Body of pancreas (tissue), 4 donors: Measurements from ENCODE around the gene B2M. TPM values are rescaled to one million over a fixed set of nuclear protein-coding genes. Genes with fewer than 3 reads are reported as not detected.

Experiments used
- ATAC-seq: fragments of 150-250 bp; one replicate; pipeline ENCODE4 v1.9.1; 2016
- DNase-seq, 4 donors: peaks; one replicate each; pipeline ENCODE4 v3.0.0-alpha.2; 2019
- H3K27ac ChIP-seq, 4 donors: fragments of 200-600 bp; sonication (generic); 1 replicate in 3 of 4; 2 replicates in 1 of 4; pipeline versions ENCODE4 v1.5.1 to v1.6.1; 2016 to 2019; ENCODE audit warnings: mild to moderate bottlenecking in 1 of 4, mixed read lengths in 1 of 4, moderate library complexity in 1 of 4
- H3K27me3 ChIP-seq, 2 donors: fragments of 200-600 bp; sonication (generic); one replicate each; pipeline ENCODE4 v1.6.0; 2016; ENCODE audit warnings: mild to moderate bottlenecking in 1 of 2
- H3K36me3 ChIP-seq, 2 donors: fragments of 200-600 bp; sonication (generic); replicated peaks in 1 of 2; 2 replicates each; pipeline ENCODE4 v1.5.1; 2016; ENCODE audit warnings: low read depth in 2 of 2; ENCODE audit not compliant: insufficient read depth in 1 of 2
- H3K4me1 ChIP-seq: fragments of 200-600 bp; sonication (generic); one replicate; pipeline ENCODE4 v1.6.0; 2016
- H3K4me3 ChIP-seq, 2 donors: fragments of 200-600 bp; sonication (generic); 1 replicate in 1 of 2; 2 replicates in 1 of 2; pipeline ENCODE4 v1.5.1; 2016 to 2019
- H3K9me3 ChIP-seq, 3 donors: fragments of 200-600 bp; sonication (generic); 1 replicate in 2 of 3; 2 replicates in 1 of 3; pipeline ENCODE4 v1.5.1; 2016
- CTCF ChIP-seq, 7 experiments: fragments of 450-650 bp in 4 of 7; fragments of 200-600 bp in 3 of 7; sonication (generic) in 3 of 7; IDR thresholded peaks; one replicate each; pipeline ENCODE4 v1.5.1; 2016 to 2019; ENCODE audit warnings: antibody characterized with exemption in 7 of 7
- POLR2A ChIP-seq, 3 donors: fragments of 450-650 bp; IDR thresholded peaks; one replicate each; pipeline ENCODE4 v1.6.1; 2016; ENCODE audit warnings: antibody characterized with exemption in 3 of 3, mild to moderate bottlenecking in 2 of 3
- WGBS, 2 donors: methylation state at CpG; one replicate each; pipeline ENCODE4 v1.1.5; 2017; 5-methylcytosine and 5-hydroxymethylcytosine counted together
- intact Hi-C: fragments of 100-400 bp; cut with DNase I; formaldehyde crosslinking; loops from one replicate; pipeline ENCODE4 v1.15.1; 2023
- total RNA-seq, 2 donors: library from RNA; depleted of rRNA; stranded (reverse); fragments of >200 nt; gene quantifications; one replicate each; pipeline ENCODE4 v1.1.0, GENCODE V29; 2016

Gene B2M
- total RNA-seq: 100 to 1,000 TPM; 774 to 835 TPM

- intact Hi-C loops: no loop called here
Measured at GRCh38 chr15:44711096-44711742, at the start of gene B2M, which contains the start of gene PATL2. TSS of gene B2M (plus strand) at chr15:44711517. CDS start at chr15:44711547, 30 bp downstream. TSS of gene PATL2 (minus strand) at chr15:44711323. CDS start at chr15:44676490, 34,833 bp downstream.

GRCh38 chr15:44661576-44661975 lies 49.7 kb upstream of the B2M start:
- no peak overlapping the region for H3K27ac ChIP-seq
- intact Hi-C loops: no loop called here
- H3K4me1 ChIP-seq: peaks cover 15% of the 10 kb centered on the region
- TF ChIP-seq POLR2A (IDR thresholded peaks at IDR 0.05) (no peak), CTCF (IDR thresholded peaks at IDR 0.05) (no peak)
- no peaks in the 10 kb centered on the region for H3K9me3 ChIP-seq
- no peak overlapping the region for H3K4me3 ChIP-seq
- DNase-seq: no peak
- H3K36me3 ChIP-seq: peaks cover 0 to 7% of the 10 kb centered on the region in 2 donors
- no peaks in the 10 kb centered on the region for H3K27me3 ChIP-seq
- ATAC-seq: no peak

More at GRCh38 chr15:44711096-44711742, at the start of gene B2M, which contains the start of gene PATL2:
- TF ChIP-seq CTCF (IDR thresholded peaks at IDR 0.05) (peak in 1 of 7 experiments; percentile 21), POLR2A (IDR thresholded peaks at IDR 0.05) (peak; percentile 98 to 100 (median 100))
- H3K27ac ChIP-seq: peak within 1 kb of the TSS; percentile 88 to 99 (median 98)
- no peaks in the 10 kb centered on the region for H3K9me3 ChIP-seq
- H3K36me3 ChIP-seq: peaks cover 7% of the 10 kb centered on the region in 2 donors
- ATAC-seq (peak; percentile 97), DNase-seq (peak; percentile 97 to 98 (median 97))
- H3K4me3 ChIP-seq: peak within 1 kb of the TSS; percentile 86 to 90
- 0 to 1% methylated on average over 12 to 37 of the region's 37 CpGs for WGBS, 2 donors
- peaks cover 20% of the 10 kb centered on the region for H3K4me1 ChIP-seq
- H3K27me3 ChIP-seq: no peaks in the 10 kb centered on the region

- intact Hi-C loops: no loop called here
- peak; percentile 69 to 83 (median 76) for DNase-seq
Measured at GRCh38 chr15:44662478-44663409, 48.6 kb upstream of the B2M start.

More at GRCh38 chr15:44662478-44663409, 48.6 kb upstream of the B2M start:
- Histone ChIP-seq H3K9me3 (no peaks in the 10 kb centered on the region), H3K36me3 (peaks cover 0 to 3% of the 10 kb centered on the region in 2 donors), H3K27ac (peak overlapping the region; percentile 92 to 99 (median 96)), H3K4me1 (peaks cover 15% of the 10 kb centered on the region), H3K4me3 (peak overlapping the region; percentile 71 to 79), H3K27me3 (no peaks in the 10 kb centered on the region)
- ATAC-seq: peak; percentile 68
- WGBS, 2 donors: 5 to 9% methylated on average over 21 to 34 of the region's 34 CpGs
- TF ChIP-seq POLR2A (IDR thresholded peaks at IDR 0.05) (no peak), CTCF (IDR thresholded peaks at IDR 0.05) (no peak)
